GM19467 (cell line): Measurements from ENCODE around the gene NUP107.

ENCODE experiments used
- ATAC-seq: cut with Tn5 transposase; IDR thresholded peaks from one replicate; pipeline ENCODE4 v1.9.1; 2021; ENCODE audit warnings: mild to moderate bottlenecking, moderate library complexity; ENCODE audit not compliant: unreplicated experiment

Gene NUP107

DNA sequence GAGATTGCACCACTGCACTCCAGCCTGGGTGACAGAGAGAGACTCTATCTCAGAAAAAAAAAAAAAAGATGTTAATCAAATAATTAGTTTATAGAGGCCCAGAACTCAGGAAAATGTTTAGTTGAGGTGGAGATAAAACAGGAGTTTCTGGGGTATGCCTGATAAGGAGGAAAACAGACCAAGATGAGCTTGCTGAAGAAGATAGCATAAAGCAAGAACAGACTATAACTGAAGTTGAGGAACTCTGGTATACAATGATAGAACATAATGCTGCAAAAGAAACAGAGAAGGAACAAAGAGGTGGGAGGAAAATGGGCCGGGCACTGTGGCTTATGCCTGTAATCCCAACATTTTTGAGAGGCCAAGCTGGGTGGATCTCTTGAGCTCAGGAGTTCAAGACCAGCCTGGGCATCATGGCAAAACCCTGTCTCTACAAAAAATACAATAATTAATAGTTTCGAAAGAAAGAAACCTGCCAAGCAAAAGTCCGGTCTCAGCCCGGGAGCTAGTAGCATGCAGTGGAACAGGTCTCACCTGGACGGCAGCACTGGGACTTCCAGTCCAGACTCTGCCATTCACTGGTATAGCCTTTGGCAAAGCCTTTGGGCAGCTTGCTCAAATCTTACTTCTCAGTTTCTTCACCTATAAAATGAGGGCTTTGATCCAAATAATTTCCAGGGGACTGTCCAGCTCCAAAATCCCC lies 84.6 kb downstream of the NUP107 start:
- no peak for ATAC-seq

DNA sequence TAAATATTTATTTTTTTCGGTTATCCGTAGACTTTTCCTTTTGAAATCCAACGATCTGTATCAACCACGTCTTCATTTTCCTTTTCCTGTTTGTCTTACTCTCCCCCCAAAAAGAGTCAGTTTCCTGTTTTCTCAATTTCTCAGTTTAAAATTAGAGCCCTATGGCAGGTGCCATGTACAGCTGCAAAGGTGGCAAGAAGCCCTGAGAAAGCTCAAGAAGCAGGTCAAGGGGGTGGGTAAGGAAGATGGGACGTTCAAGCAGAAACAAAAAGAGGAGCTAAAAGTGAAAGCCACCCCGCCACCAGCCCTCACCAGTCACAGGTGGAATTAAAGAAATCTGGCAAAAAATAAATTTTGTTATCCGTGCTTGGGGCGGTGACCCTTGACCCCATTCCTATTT lies 85.9 kb downstream of the NUP107 start:
- no peak for ATAC-seq

DNA sequence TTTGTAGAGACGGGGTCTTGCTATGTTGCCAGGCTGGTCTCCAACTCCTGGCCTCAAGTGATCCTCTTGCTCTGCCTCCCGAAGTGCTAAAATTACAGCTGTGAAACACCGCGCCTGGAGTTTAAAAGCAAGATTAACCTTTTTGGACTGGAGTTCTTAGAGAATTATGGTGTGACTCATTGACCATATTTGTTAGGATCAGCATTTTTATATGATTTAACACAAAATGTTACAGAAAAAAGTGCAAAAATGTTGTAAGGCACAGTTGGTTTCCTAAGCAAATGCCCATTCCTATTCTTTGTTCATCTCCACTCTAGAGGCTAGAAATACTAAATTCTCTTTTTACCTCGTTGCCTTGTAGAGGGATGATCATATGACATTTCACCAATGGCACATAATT lies 86.8 kb downstream of the NUP107 start:
- no peak for ATAC-seq

DNA sequence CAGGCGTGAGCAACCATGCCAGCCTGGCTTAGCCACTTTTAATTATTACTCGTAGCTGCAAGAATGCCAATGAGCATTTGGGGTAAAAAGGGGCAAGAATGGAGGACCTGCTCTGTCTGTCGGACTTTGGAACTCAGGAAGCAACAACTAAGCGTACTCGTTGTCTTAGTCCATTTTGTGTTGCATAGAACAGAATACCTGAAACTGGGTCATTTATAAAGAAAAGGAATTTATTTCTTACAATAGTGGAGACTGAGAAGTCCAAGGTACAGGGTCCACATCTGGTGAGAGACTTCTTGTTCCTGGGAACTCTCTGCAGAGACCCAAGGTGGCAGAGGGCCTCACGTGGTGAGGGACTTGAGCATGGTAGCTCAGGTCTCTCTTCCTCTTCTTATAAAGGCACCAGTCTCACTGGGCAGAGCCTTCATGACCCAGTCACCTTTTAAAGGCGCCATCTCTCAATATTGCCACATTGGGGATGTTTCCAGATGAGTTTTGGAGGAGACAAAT lies 88.4 kb downstream of the NUP107 start:
- no peak for ATAC-seq

DNA sequence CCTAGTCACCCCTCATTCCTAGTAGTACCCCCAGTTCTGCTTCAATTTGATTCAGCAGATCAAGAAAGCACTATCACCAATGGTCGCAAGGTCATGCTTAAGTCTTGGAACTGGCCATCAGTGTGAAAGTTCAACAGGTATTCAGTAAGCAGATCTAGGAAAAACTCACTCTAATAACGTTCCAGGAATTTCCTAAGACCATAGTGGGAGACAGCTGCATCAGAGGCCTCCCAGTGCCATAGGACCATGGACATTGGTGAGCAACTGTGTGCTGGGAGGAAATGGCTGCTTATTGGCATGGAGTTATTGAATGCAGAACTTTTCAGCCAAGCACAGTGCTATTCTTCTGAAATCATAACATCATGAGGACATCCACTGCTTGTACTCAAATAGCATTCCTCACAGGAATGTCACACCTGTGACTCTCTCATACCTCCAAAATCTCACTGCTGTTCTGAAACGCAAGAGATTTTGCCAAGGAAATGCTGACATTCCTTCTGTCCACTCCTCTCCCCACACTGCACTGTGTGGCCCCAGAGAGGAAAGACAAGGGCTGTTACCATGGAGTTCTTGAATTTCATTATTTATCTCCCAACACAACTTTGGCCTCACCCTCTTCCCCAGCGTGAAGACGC lies 90.3 kb downstream of the NUP107 start:
- no peak for ATAC-seq

DNA sequence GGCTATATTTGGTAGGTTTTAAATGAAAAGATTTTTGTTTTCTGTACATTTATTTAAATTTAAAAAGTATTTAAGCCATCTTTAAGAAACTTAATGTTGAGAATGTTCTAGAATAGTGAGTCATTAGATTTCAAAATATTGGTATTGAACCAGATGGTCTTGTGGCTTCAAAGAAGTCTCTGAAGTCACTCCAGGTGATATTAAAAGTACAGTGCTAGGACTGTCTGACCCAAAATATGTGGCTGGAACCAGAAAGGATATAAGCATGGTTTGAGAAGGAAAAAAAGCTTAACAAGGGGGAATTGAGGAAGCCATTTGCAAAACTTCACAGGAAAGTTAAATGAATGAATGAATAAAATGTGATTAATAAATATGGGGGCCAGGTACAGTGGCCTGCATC lies 92.5 kb downstream of the NUP107 start:
- no peak for ATAC-seq

DNA sequence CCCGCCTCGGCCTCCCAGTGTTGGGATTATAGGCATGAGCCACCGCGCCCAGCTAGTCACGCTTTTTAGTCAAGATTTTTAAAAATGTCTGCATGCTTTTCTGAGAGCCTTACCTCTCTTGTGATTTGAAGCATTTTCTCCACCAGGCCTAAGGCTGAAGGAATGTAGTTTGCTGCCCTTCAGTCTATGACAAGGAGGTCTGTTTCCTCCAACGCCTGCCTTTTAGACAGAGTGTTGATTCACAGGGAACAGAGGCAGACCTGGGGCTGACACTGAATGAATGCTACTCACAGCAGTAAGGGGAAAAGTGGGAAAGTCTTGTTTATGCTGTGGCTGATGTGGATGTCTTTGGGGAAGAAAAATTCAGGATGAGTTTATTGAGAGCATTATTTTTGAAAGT lies 94.0 kb downstream of the NUP107 start:
- ATAC-seq, result no peak

DNA sequence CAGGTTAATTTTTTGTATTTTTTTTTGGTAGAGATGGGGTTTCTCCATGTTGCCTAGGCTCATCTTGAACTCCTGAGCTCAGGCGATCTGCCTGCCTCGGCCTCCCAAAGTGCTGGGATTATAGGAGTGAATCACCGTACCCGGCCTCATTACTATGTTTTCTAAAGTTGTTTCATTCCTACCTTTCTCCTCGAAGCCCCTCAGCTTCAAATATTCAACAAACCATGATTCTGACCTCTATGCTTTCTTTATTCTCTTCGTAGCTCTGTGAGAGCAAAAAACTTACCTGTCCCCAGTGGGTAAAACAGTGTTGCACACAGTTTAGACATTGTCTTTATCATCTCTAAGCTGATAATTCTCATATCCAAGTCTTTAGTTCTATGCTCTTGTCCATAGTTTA lies 95.0 kb downstream of the NUP107 start:
- no peak for ATAC-seq

DNA sequence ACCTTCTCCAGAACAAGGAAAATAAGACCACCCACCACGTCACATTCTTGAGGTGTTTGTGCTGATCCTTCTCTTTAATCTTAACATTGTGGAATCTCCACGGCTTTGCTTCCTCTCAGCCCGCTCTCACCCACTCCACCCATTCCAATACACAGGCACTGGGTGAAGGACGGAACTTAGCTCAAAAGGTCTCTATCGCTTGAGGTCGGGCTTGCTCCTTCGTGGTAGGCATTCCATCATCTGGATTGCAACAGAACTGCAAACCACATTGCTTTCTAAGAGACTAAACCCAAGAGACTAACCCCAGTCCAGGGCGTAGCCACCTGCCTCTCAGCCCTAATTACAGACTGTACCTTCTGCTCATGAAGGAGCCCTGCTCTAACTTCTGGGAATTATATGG lies 97.2 kb downstream of the NUP107 start:
- no peak for ATAC-seq

DNA sequence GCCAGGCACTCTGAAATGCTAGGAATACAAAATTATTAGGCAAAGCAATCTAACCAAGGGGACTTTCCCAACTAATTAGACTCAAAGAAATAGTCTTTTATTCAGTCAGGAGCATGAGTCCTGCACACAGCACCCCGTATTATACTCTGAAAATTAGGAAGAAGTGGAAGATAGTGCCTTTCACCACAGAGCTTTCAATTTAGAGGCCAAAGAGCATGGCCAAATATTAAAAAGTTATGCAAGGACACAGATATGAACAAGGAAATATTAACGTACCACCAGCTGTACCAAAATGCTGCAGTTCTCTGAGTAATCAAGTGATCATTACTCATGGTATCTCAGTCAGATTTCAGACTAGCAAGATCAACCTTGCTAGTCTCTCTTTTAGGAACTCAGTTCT lies 98.6 kb downstream of the NUP107 start:
- no peak for ATAC-seq

DNA sequence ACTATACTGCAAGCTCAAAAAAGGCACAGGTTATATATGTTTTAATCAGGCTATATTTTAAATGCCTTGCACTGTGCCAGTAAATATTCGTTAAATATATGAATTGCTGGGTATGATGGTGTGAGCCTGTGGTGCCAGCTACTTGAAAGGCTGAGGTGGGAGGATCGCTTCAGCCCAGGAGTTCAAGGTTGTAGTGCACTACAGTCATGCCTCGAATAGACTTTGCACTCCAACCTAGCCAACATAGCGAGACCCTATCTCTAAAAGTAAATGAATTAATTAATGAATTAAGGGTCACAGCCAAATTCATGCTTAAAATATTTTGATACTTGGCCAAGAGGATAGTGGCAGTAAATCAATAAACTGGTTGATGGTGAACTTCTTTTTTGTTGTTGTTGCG lies 99.0 kb downstream of the NUP107 start:
- no peak for ATAC-seq

DNA sequence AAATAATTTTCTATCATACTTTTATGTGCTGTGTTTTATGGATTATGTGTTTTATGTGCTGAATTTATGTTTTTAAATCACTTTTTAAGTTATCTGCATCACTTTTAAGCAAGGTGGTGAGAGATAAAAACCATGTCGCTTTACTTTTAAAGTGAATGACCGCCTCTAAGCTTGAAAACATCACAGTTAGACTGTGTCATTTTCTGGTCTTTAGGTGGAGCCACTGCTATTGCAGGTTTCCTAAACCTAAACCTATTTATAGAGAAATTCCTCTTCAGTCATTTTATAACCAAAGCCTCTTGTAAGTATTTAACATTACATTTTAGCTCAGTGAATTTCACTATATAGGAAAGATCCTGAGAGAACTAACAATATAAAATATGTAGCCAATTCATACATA lies 100.2 kb downstream of the NUP107 start:
- no peak for ATAC-seq

DNA sequence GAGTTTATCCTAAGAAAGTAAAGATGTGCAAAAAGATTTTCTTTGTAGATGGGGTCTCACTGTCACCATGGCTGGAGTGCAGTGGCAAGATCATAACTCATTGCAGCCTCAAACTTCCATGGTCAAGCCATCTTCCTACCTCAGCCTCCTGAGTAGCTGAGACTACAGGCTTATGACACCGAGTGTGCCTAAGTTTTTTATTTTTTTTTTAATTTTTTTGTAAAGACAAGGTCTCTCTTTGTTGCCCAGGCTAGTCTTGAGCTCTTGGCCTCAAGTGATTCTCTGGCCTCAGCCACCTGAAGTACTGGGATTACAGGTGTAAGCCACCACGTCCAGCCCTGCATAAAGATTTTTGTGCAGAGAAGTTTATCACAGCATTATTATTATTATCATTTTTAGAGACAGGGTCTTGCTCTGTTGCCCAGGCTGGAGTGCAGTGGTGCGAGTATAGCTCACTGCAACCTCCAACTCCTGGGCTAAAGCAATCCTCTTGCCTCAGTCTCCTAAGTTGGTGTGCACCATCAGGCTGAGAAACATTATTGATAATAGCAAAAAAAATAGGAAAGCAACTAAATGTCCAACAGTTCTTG lies 101.9 kb downstream of the NUP107 start:
- ATAC-seq, result no peak

DNA sequence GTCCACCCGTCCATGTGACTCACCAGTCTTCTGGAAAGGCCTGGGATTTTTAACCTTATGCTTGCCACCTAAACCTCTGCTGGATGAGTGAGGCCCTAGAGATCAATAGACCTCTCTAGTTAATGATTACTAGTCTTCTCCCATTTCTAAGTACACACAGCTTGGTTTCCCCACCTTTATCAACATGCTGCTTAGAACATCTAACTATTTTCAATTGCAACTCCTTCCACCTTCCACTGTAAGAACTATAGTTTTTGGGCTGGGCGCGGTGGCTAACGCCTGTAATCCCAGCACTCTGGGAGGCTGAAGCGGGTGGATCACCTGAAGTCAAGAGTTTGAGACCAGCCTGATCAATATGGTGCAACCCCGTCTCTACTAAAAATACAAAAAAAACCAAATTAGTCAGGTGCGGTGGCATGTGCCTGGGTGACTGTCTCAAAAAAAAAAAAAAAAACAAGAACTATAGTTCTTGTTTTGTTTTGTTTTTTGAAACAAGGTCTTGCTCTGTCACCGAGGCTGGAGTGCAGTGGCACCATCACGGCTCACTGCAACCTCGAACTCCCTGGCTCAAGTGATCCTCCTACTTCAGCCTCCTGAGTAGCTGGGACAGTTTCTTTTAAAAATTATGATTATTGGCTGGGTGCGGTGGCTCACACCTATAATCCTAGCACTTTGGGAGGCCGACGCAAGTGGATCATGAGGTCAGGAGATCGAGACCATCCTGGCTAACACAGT lies 102.5 kb downstream of the NUP107 start:
- ATAC-seq, result no peak

DNA sequence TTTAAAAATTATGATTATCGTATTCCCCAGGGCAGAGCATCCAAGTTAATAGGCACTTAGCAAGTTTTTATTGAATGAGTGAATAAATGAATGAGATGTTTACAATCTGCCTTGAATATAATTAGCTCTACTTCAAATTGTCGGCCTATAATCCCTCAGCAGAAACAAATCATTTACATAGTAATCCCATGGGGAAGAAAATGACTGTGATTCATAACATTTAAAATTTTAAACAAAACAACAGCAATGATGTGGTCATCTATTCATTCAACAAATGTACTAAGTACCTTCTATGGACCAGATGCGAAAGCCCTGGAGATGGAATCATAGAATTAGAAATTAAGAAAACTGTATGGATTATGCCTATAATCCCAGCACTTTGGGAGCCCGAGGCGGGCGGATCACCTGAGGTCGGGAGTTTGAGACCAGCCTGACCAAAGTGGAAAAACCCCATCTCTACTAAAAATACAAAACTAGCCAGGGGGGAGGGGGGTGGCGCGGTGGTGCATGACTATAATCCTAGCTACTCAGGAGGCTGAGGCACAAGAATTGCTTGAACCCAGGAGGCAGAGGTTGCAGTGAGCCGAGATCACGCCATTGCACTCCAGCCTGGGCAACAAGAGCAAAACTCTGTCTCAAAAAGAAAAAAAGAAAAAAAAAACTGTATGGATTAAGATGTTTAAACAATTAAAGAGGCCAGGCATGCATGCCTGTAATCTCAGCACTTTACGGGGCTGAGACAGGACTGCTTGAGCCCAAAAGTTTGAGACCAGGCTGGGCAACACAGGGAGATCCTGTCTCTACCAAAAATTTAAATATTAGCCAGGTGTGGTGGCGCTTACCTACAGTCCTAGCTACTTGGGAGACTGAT lies 103.5 kb downstream of the NUP107 start:
- no peak for ATAC-seq

DNA sequence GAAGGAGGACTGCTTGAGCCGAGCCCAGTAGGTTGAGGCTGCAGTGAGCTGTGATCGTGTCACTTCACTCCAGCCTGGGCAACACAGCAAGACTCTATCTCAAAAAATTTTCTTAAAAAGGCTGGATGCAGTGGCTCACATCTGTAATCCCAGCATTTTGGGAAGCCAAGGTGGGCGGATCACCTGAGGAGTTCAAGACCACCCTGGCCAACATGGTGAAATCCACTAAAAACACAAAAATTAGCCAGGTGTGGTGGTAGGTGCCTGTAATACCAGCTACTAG lies 104.1 kb downstream of the NUP107 start:
- ATAC-seq, result no peak

DNA sequence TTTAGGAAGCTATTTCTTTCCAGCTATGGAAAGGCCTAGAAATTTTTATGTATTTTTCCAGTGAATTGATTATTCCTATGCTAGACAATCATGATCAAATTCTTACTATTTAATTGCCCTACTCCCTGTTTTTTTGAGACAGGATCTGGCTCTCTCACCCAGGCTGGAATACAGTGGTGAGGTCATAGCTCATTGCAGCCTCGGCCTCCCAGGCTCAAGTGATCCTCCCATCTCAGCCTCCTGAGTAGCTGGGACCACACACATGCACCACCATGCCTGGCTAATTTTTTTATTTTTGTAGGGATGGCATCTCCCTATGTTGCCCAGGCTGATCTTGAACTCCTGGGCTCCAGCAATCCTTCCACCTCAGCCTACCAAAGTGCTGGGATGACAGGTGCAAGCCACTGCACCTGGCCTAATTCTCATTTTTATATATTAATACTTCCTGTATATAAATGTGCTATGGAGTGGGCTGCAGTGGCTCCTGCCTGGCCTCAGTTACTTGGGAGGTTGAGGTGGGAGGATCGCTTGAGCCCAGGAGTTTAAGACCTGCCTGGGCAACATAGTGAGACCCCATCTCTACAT lies 105.2 kb downstream of the NUP107 start:
- no peak for ATAC-seq

DNA sequence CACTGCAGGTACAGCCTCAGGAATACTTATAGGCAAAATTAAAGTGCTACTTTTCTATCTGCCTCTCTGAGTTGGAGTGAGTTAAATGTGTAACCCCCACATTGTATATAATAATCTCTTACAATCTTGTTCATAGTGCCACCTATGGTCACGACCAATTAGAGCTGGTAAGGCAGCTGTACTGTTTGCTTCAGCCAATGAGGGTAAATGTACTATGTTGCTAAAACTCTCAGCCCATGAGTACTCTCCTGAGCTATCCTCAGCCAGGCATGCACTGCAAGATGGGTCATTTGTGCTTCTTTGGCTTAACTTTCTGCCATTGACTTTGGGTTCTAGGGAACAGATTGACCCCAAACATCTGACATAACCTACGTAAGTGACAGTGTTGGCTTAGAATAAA lies 106.2 kb downstream of the NUP107 start:
- ATAC-seq, result peak; percentile 93

DNA sequence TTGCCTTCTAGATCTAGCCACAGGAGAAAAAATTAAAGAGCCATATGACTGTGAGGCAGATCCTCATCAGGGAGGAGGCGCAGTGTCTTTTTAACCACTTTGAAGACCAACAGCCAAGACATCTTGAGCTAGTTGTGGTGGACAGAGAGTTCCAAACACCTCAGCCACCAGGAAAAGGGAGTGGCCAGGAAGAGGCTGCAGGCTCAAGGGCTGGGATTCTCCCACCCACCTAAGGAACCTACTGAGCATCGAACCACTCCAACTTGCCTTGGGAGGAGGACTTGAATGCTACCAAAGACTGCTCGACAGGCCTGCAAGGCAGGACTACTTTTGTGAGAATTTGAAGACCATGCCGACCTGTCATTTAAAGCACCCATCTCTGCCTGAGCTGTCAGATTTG lies 106.7 kb downstream of the NUP107 start:
- no peak for ATAC-seq

DNA sequence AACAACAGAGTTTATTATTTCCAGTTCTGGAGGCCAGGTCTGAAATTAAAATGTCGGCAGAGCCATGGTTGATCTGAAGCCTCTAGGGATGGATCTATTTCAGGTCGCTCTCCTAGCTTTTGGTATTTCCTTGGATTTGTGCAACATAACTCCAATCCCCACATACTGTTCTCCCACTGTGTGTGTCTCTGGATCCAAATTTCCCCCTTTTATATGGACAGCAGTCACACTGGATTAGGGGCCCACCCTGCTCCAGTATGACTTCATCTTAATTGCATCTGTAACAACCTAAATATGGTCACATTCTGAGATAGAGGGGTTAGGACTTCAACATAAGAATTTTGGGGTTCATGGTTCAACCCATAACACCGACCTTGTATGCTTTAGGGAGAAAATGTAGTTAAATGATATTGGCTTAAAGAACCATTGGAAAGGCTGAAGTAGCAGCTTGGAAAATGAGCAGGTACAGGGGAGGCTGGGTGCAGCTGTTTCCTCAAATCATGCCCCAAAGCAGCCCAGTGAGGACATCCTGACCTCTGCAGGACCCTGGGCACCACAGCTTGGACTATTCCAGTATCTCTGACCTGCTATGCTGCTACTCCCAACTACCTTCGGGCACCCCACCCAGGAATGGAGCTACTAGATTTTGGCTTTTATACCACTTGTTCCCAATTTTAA lies 107.3 kb downstream of the NUP107 start:
- no peak for ATAC-seq
